Measurements from ENCODE around the gene CNTN4. TPM values are rescaled to one million over a fixed set of nuclear protein-coding genes. Genes with fewer than 3 reads are reported as not detected.

The CNTN4 gene
- total RNA-seq, 1 experiment from 2014 or later = 51.3 TPM

DNA sequence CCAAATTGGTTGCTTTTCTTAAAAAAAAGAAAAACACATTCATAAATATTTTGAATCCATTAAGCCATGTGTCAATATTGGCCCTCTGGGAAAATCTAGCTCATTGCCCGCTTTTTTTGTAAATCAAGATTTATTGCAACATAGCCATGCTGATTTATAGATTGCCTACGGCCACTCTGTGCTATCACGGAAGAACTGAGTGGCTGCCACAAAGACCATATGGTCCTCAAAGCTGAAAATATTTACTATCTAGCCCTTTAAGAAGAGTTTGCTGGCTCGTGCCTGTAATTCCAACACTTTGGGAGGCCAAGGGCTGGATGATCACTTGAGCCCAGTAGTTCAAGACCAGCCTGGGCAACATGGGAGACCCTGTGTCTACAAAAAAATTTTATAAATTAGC, 965.6 kb downstream of the CNTN4 start:
- H3K4me3 Mint-ChIP-seq (ENCODE audit: unreplicated experiment) = no peak overlapping the region
- H3K4me1 ChIP-seq = peaks cover 14% of the 10 kb centered on the region
- no TSS peak for BruUV-seq (replicated peaks)
- CTCF ChIA-PET = no interaction called here
- H3K27me3 ChIP-seq (replicated peaks; ENCODE audit: control insufficient read depth, insufficient read depth, low read length) = no peaks in the 10 kb centered on the region
- H3K36me3 Mint-ChIP-seq (ENCODE audit: insufficient read depth, unreplicated experiment) = no peaks in the 10 kb centered on the region
- no peaks in the 10 kb centered on the region for H3K36me3 ChIP-seq (ENCODE audit: control insufficient read depth, insufficient read depth, low read length)
- intact Hi-C loops (cut with micrococcal nuclease; ENCODE audit: unreplicated experiment) = no loop called here
- no peak for DNase-seq
- H3K4me1 Mint-ChIP-seq (ENCODE audit: low read depth, unreplicated experiment) = peaks cover 9% of the 10 kb centered on the region
- no peaks in the 10 kb centered on the region for H3K9me3 Mint-ChIP-seq (ENCODE audit: unreplicated experiment)
- TF ChIP-seq, protein P1, sequence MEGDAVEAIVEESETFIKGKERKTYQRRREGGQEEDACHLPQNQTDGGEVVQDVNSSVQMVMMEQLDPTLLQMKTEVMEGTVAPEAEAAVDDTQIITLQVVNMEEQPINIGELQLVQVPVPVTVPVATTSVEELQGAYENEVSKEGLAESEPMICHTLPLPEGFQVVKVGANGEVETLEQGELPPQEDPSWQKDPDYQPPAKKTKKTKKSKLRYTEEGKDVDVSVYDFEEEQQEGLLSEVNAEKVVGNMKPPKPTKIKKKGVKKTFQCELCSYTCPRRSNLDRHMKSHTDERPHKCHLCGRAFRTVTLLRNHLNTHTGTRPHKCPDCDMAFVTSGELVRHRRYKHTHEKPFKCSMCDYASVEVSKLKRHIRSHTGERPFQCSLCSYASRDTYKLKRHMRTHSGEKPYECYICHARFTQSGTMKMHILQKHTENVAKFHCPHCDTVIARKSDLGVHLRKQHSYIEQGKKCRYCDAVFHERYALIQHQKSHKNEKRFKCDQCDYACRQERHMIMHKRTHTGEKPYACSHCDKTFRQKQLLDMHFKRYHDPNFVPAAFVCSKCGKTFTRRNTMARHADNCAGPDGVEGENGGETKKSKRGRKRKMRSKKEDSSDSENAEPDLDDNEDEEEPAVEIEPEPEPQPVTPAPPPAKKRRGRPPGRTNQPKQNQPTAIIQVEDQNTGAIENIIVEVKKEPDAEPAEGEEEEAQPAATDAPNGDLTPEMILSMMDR (IDR thresholded peaks at IDR 0.05; ENCODE audit: insufficient read depth in 1 of 2, low read depth in 1 of 2, low read length in 1 of 2, severe bottlenecking in 1 of 2, unreplicated experiment in 1 of 2) = no peak
- no peaks in the 10 kb centered on the region for H3K9me3 ChIP-seq
- no peak overlapping the region for H3K27ac Mint-ChIP-seq (ENCODE audit: unreplicated experiment)
- POLR2A ChIA-PET = no interaction called here
- H3K4me3 ChIP-seq (ENCODE audit: low read depth, low read length) = no peak overlapping the region
- no peaks in the 10 kb centered on the region for H3K27me3 Mint-ChIP-seq (ENCODE audit: insufficient read depth, unreplicated experiment)

- DNase-seq = no peak
- no peaks in the 10 kb centered on the region for H3K36me3 ChIP-seq (ENCODE audit: control insufficient read depth, insufficient read depth, low read length)
- H3K9me3 ChIP-seq = no peaks in the 10 kb centered on the region
- Mint-ChIP-seq H3K9me3 (ENCODE audit: unreplicated experiment) (no peaks in the 10 kb centered on the region), H3K4me3 (ENCODE audit: unreplicated experiment) (no peak overlapping the region), H3K36me3 (ENCODE audit: insufficient read depth, unreplicated experiment) (no peaks in the 10 kb centered on the region), H3K27ac (ENCODE audit: unreplicated experiment) (no peak overlapping the region), H3K27me3 (ENCODE audit: insufficient read depth, unreplicated experiment) (no peaks in the 10 kb centered on the region), H3K4me1 (ENCODE audit: low read depth, unreplicated experiment) (peaks cover 9% of the 10 kb centered on the region)
- ChIA-PET CTCF (no interaction called here), POLR2A (no interaction called here)
- intact Hi-C loops (cut with micrococcal nuclease; ENCODE audit: unreplicated experiment) = no loop called here
- H3K4me3 ChIP-seq (ENCODE audit: low read depth, low read length) = no peak overlapping the region
- TF ChIP-seq, protein P1 (IDR thresholded peaks at IDR 0.05; ENCODE audit: insufficient read depth in 1 of 2, low read depth in 1 of 2, low read length in 1 of 2, severe bottlenecking in 1 of 2, unreplicated experiment in 1 of 2) = no peak
- H3K4me1 ChIP-seq = peaks cover 14% of the 10 kb centered on the region
- BruUV-seq (replicated peaks) = no TSS peak
- H3K27me3 ChIP-seq (replicated peaks; ENCODE audit: control insufficient read depth, insufficient read depth, low read length) = no peaks in the 10 kb centered on the region
Measured at GRCh38 chr3:3065876-3066275, 967.2 kb downstream of the CNTN4 start.

DNA sequence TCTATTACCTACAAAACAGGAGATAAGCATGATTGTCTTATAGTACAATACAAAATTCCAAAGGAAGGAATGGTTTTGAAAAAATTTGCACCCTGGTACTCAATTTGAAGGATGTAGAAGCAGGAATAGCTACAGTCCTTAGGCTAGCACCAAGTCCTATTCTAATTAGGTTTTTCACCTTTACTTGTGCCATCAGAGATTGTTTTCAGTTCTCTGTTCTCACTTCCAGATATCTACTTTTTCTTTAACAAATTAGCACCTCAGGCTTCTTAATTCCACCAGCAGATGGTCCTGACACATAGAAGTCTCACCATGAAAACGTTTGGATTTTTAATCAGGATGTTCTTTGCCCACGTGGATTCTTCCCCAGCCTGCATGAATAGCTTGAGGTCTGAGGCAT, 967.7 kb downstream of the CNTN4 start:
- H3K9me3 Mint-ChIP-seq (ENCODE audit: unreplicated experiment) = no peaks in the 10 kb centered on the region
- H3K4me3 Mint-ChIP-seq (ENCODE audit: unreplicated experiment) = no peak overlapping the region
- H3K27me3 ChIP-seq (replicated peaks; ENCODE audit: control insufficient read depth, insufficient read depth, low read length) = no peaks in the 10 kb centered on the region
- H3K27me3 Mint-ChIP-seq (ENCODE audit: insufficient read depth, unreplicated experiment) = no peaks in the 10 kb centered on the region
- intact Hi-C loops (cut with micrococcal nuclease; ENCODE audit: unreplicated experiment) = no loop called here
- H3K4me1 Mint-ChIP-seq (ENCODE audit: low read depth, unreplicated experiment) = peaks cover 9% of the 10 kb centered on the region
- peaks cover 14% of the 10 kb centered on the region for H3K4me1 ChIP-seq
- DNase-seq = no peak
- BruUV-seq (replicated peaks) = no TSS peak
- no peaks in the 10 kb centered on the region for H3K36me3 Mint-ChIP-seq (ENCODE audit: insufficient read depth, unreplicated experiment)
- POLR2A ChIA-PET = no interaction called here
- H3K27ac Mint-ChIP-seq (ENCODE audit: unreplicated experiment) = no peak overlapping the region
- TF ChIP-seq, protein P1 (IDR thresholded peaks at IDR 0.05; ENCODE audit: insufficient read depth in 1 of 2, low read depth in 1 of 2, low read length in 1 of 2, severe bottlenecking in 1 of 2, unreplicated experiment in 1 of 2) = no peak
- CTCF ChIA-PET = no interaction called here
- H3K4me3 ChIP-seq (ENCODE audit: low read depth, low read length) = no peak overlapping the region
- no peaks in the 10 kb centered on the region for H3K9me3 ChIP-seq
- H3K36me3 ChIP-seq (ENCODE audit: control insufficient read depth, insufficient read depth, low read length) = no peaks in the 10 kb centered on the region
